Left renal cortex interstitium (tissue), 4 donors: ENCODE measurements around the gene CRTC2. TPM values are rescaled to one million over a fixed set of nuclear protein-coding genes. Genes with fewer than 3 reads are reported as not detected.
A peak's percentile ranks its signal among the peaks of the same experiment; 100 is the strongest.

Source experiments
- DNase-seq, 4 donors: peaks; one replicate each; pipeline ENCODE4 v3.0.0-alpha.2; 2013; ENCODE audit warnings: low read depth in 4 of 4, low spot score in 2 of 4, missing footprints in 1 of 4
- polyA plus RNA-seq, 4 donors: library from polyadenylated mRNA; unstranded; fragments of 120-200 nt; gene quantifications; one replicate each; pipeline ENCODE4 v1.2.1, GENCODE V29; 2013; ENCODE audit not compliant: insufficient read length in 4 of 4

CRTC2 gene
- polyA plus RNA-seq, 4 donors, result 29.1 to 68.2 (median 47.7) TPM

DNA sequence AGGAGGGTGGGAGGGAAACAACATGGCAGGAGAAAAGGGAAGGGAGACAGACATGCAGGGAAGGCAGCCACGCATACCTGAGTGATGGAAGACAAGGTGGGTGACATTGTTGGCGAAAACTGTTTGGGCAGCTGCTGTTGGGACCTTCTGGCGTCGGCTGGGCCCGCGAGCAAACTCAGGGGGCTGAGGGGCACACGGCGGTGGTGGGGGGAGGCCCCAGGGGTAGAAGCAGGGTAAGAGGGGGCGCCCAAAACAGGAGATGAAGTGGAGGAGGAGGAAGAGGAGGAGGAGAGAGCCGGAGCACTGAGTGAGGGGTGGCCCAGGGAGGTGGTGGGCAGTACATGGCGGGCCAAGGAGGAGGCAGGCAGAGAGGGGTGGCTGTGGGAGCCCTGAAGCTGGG, 7.2 kb downstream of the CRTC2 start:
- no peak for DNase-seq

DNA sequence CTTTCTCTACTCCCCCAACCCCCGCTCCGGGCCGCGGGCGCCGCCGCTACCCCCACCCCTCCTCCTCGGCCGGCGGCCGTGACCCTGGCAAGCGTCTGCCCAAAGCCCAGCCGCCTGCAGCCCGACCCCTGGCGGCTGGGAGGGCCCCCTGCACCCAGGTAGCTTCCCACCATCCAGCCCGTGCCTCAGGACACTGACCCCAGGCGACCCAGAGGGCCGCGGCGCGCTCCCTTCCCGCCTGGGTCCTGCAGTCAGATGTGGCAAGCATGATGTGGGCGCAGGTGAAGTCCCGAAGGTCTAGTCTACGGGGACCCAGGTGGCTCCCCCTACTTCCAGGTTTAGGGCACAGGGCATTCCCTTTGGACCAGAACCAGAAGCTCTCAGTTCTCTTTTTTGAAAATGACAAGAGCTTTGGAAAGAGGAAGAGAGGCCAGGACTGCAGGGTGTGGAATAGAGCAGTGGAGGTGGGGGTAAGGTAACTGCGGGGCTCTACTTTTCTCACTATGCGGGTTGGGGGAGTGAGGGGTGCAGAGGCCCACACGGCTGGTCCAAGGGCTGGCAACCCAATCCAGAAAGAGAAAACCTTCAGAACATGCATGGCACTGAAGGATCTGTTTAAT, 11.7 kb downstream of the CRTC2 start, which contains the start of gene DENND4B:
Gene DENND4B, minus strand, starts transcription at position 97 of the 620 bp plus-strand sequence. CDS start 2,344 bp downstream, outside the sequence.
- peak in 1 of 4 donors; percentile 68 for DNase-seq

DNA sequence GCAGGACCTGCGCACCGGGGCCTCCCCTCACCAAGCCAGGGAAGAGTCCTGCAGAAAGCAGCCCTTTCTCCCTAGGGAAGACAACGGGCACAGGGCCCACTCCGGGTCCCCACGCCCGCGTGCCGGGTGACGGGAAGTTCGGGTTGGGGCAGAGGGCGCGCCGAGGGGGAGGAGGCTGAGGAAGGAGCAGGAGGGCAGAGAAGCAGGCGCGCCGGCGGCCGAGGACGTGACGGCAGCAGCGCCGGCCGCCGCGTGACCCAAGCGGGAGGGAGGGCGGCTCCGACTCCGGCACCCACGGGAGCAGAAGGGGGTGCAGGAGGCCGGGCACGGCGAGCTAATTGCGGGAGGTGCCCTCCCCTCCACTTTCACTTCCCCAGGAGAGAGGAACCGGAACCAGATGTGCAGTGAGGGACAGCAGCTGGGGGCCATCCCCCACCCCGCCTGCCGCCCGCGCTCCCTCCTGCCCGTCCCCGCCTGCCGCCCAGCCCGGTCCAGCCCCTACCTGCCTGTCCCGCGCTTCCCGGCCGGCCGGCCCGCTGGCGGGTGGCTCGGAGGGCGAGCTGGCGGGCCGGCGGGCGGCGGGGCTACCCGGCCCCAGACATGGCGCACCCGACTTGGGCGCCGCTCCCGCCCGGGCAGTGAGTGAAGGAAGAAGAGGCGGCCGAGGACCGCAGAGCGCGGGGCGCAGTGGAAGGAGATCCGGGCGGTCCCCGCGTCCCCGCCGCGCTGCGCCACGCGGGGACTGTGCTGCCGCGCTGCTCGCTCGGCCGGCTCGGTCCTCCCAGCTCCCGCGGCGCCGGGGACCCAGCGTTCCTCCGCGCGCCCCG, 12.4 kb downstream of the CRTC2 start:
- no peak for DNase-seq

GRCh38 chr1:153945131-153945794, 13.1 kb downstream of the CRTC2 start:
- DNase-seq, result no peak

- DNase-seq, result no peak
Measured at GRCh38 chr1:153944827-153945117, 13.6 kb downstream of the CRTC2 start.

DNA sequence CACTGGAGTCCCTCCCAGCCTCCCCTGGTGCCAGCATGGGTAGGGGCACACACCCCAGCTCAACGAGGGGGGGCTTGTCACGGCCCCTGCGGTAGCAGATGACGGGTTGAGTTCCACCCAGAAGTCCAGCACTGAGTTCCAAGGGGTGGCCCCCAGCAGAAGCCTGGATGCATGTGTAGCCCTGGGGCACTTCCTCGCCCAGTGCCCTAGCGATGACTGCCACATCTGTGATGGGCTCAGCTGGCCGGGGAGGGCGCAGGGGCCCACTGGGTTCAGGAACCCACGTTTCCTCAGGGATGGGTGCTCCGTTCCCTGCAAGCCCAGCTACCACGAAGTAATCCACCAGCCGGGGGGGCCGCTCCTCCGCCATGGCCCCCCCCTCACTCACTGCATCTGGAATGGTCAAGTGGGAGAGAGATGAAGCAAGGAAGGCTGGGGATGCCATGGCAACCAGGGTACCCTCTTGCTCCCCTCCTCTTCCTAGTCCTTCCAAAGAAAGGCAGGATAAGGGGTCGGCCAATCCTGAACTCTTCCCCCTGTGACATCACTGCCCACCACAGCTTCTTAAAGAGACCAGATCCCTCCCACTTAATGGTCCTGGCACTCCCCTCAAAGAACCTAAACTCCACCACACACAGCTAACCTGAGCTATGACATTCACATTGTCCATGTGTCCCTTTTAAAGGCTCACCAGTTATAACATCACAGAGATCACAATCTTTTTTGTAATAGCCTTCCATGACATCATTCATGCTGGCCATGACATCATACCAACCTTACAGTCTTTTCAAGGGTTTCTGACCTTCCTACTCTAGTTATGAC, 14.2 kb downstream of the CRTC2 start:
- no peak for DNase-seq

DNA sequence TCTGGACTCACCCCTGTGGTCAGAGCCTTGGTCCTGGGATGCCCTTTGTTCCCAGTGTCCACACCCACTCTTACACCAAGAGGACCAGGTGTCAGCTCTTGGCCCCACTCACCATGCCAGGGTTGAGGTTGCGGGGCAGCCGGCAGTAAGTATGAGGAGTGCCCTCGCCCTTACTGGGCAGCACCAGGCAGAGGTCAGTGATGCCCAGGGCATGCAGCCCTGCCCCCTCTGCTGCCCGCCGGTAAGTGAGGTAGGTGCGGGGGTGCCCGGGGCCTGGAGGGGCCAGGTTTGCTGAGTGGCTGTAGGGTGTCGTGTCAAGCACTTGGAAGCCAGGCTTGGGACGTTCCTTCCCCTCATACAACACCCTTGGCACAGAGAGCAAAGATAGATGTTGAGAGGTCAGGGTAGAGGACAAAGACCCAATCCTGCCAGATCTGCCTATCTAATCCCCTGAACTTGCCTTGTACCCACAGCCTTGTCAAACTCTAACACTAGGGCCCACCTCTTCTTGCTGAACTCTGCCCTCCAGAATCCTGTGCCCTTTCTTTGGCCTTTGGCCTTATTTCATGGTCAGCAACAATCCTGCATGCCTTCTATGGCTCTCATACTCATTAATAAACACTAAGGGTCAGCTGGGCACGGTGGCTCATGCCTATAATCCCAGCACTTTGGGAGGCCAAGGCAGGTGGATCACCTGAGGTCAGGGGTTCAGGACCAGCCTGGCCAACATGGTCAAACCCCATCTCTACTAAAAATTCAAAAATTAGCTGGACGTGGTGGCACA, 15.5 kb downstream of the CRTC2 start:
- no peak for DNase-seq

DNA sequence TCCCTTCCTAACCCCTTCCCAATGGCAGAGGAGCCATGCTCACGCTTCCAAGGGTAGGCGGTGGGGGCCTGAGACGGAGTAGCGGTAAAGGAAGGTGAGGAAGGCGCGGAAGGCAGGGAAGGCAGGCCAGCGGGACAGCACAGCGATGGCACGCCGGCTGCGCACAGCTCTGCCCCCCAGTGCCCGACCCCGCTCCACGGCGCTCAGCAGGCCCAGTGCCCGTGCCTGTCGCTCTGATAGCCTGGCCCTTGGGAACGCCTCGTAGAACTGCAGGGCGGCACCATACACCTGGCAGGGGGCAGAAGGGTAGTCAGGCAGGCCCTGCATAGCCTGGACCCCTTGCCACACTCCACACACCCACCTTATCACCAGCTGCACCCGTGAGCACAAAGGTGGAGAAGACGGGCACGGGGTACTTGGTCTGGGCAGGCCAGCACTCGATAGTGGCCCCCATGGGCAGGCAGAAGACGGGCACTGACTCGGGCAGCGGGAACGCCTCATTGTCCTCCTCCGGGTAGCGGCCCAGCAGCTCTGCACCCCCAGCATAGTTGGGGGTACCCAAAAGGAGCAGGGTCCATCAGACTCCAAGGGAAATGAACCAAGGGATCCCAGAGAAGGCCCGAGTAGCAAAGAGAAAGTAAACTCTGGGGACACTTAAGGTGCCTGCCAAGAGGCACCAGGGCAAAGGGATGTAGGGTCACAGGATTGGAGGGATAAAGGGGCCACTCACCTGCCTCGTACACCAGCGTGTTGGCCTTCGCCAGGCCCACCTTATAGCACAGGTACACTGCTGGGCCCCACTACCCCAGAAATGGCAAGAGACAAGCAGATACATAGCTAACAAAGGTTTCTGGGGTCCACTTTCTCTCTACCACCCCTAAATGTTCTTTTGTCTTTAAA, 16.3 kb downstream of the CRTC2 start:
- DNase-seq, result no peak

DNA sequence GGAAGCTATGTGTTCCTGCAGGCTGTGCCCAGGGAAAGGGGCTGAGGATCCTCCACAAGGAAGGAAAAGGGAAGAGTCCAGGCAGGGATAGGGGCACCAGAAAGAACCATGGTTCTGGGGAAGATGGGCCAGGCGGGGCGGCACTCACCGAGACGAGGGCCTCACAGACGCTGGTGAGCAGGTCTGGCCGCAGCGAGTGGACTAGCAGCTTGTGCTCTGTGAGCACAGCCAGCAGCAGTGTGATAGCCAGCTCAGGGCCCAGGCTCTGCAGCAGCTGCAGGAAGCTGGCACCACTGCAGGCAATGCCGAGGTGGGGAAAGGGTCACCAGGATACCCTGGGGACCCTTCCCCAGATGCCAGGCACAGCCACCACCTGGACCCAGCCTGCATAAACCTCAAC, 17.7 kb downstream of the CRTC2 start:
- DNase-seq, result no peak

- DNase-seq, result no peak
Measured at GRCh38 chr1:153939476-153939875, 18.9 kb downstream of the CRTC2 start.

GRCh38 chr1:153938996-153939395, 19.4 kb downstream of the CRTC2 start:
- DNase-seq, result no peak

DNA sequence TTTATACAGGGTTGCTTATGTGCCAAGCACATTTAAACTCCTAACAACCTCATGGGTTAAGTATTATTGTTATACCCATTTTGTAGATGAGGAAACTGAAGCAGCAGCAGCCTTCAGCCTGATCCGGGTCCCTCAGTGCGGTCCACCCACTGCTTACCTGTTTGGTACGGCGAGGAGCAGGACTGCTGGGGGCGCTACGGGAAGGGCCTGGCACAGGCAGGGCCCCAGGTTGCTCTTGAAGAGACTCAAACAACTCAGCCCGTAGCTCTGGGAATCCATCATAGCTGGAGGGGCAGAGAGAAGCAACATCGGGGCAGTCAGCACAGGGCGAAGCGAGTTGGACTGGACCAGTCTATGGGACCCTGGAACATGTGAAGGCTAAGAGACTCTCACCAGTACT, 21.1 kb downstream of the CRTC2 start:
- DNase-seq, result no peak

- no peak for DNase-seq
Measured at GRCh38 chr1:153936011-153936802, 22.2 kb downstream of the CRTC2 start.

DNA sequence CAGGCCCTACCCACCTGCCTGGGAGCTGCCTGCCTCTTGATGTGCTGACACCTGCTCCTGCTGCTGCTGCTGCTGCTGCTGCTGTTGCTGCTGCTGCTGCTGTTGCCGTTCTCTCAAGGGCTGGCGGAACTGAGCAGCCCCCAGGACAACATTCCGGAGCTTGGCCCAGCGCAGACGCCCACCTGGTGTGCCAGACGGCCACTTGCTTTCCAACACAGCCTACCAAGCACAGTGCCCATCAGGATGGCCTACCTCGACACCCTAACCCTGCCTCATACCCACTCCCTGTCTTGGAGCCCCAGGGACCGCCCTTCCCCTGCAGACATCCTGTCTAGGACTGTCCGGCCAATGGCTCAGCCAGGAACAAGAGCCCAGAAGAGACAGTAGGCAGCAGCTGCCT, 23.7 kb downstream of the CRTC2 start:
- no peak for DNase-seq

GRCh38 chr1:153933955-153934354, 24.5 kb downstream of the CRTC2 start:
- no peak for DNase-seq

DNA sequence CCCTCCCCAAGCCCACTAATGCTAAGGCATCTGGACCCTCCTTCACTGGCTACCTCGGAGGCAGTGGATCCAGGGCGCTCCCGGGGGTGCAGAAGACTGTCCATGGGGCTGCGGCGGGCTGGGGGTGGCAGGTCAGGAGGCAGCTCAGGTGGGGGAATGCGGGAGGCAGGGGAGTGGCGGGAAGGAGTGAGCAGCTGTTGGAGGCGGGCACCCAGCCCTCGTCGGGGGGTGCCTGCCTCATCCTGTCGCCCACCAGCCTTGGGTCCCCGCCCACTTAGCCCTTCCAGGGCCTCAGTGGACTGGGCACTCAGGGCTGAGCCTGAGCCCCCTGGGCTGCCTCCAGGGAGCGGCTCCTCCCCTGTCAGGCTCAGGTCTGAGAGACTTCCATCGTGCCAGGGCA, 25.0 kb downstream of the CRTC2 start:
- DNase-seq, result no peak

GRCh38 chr1:153932156-153933131, 26.0 kb downstream of the CRTC2 start:
- DNase-seq, result no peak
